Gastrocnemius medialis (tissue), 4 donors: Measurements from ENCODE around the gene CD72. TPM values are rescaled to one million over a fixed set of nuclear protein-coding genes. Genes with fewer than 3 reads are reported as not detected.
"Not testable (repeated sequence)": the region's sequence is repeated elsewhere in the genome, so short reads cannot be mapped to it uniquely, and the experiment has no call there.

Experiments
- ATAC-seq, 2 donors: fragments of 150-250 bp; one replicate each; pipeline ENCODE4 v1.9.1; 2016
- DNase-seq, 2 donors: peaks; one replicate each; pipeline ENCODE4 v3.0.0-alpha.2; 2019
- H3K27ac ChIP-seq, 4 donors: fragments of 200-600 bp; sonication (generic); 1 replicate in 1 of 4; 2 replicates in 3 of 4; pipeline ENCODE4 v1.5.1; 2016 to 2018; ENCODE audit warnings: mild to moderate bottlenecking in 2 of 4, moderate library complexity in 1 of 4
- H3K27me3 ChIP-seq, 3 donors: fragments of 200-600 bp; sonication (generic) in 2 of 3; 1 replicate in 1 of 3; 2 replicates in 2 of 3; pipeline versions ENCODE4 v1.5.1 to v1.6.0; 2016 to 2019; ENCODE audit warnings: mild to moderate bottlenecking in 1 of 3, moderate library complexity in 1 of 3
- H3K36me3 ChIP-seq, 2 donors: fragments of 200-600 bp; sonication (generic) in 1 of 2; one replicate each; pipeline ENCODE4 v1.5.1; 2017 to 2018
- H3K4me1 ChIP-seq, 2 donors: fragments of 200-600 bp; sonication (generic) in 1 of 2; one replicate each; pipeline ENCODE4 v1.5.1; 2016 to 2017; ENCODE audit warnings: mild to moderate bottlenecking in 2 of 2
- H3K4me3 ChIP-seq, 4 donors: fragments of 200-600 bp; sonication (generic) in 3 of 4; 1 replicate in 1 of 4; 2 replicates in 3 of 4; pipeline ENCODE4 v1.5.1; 2016 to 2019; ENCODE audit warnings: mild to moderate bottlenecking in 2 of 4
- H3K9me3 ChIP-seq, 3 donors: fragments of 200-600 bp; sonication (generic) in 2 of 3; 1 replicate in 1 of 3; 2 replicates in 2 of 3; pipeline ENCODE4 v1.5.1; 2016 to 2019
- CTCF ChIP-seq, 5 experiments: fragments of 450-650 bp in 3 of 5; fragments of 200-600 bp in 2 of 5; sonication (generic) in 2 of 5; IDR thresholded peaks in 4 of 5; conservative IDR thresholded peaks in 1 of 5; 1 replicate in 4 of 5; 2 replicates in 1 of 5; pipeline ENCODE4 v1.5.1; 2016 to 2019; ENCODE audit warnings: antibody characterized with exemption in 5 of 5, mild to moderate bottlenecking in 3 of 5, moderate library complexity in 3 of 5
- POLR2A ChIP-seq, 2 donors: fragments of 450-650 bp; IDR thresholded peaks; one replicate each; pipeline ENCODE4 v1.6.1; 2017; ENCODE audit warnings: antibody characterized with exemption in 2 of 2, mild to moderate bottlenecking in 2 of 2, moderate library complexity in 2 of 2
- in situ Hi-C, 4 donors: fragments of 200-750 bp; cut with MboI; loops; one replicate each; pipeline versions ENCODE4 v1.15.0 to v1.8.0; 2017; ENCODE audit warnings: low sequenced_read_pairs in 4 of 4
- intact Hi-C: fragments of 100-400 bp; cut with DNase I; formaldehyde crosslinking; loops from one replicate; pipeline ENCODE4 v1.15.1; 2023; ENCODE audit warnings: low total_unique reads
- total RNA-seq, 4 donors: library from RNA; depleted of rRNA; stranded (reverse); fragments of >200 nt; gene quantifications; one replicate each; pipeline versions ENCODE4 v1.1.0 to v1.2.3, GENCODE V29; 2016

CD72 gene
- total RNA-seq, 4 donors from 2014 or later = 0.40 to 18.3 (median 0.68) TPM

- in situ Hi-C loops = no loop called here
- Histone ChIP-seq H3K4me3 (peak overlapping the region; percentile 51 to 75 (median 62)), H3K36me3 (peaks cover 0 to 9% of the 10 kb centered on the region in 2 donors), H3K4me1 (peaks cover 33 to 45% of the 10 kb centered on the region in 2 donors), H3K27me3 (no peaks in the 10 kb centered on the region), H3K27ac (peak overlapping the region; percentile 93 to 99 (median 99)), H3K9me3 (no peaks in the 10 kb centered on the region)
- no peak for TF ChIP-seq CTCF (IDR thresholded peaks at IDR 0.05 in 4 of 5, conservative IDR thresholded peaks at IDR 0.05 in 1 of 5)
- ATAC-seq = peak; percentile 62 to 63
- DNase-seq = peak; percentile 79 to 88
- intact Hi-C loops = loop anchor here (5.0 kb wide), 2 partner anchors 209 to 531 kb away; partner anchors contain the start of genes SPAG8 and VCP
Observed at GRCh38 chr9:35603506-35603985, 14.7 kb downstream of the CD72 start.

GRCh38 chr9:35599763-35600604 lies 18.2 kb downstream of the CD72 start:
- ATAC-seq = no peak
- in situ Hi-C loops = no loop called here
- intact Hi-C loops = loop anchor here (5.0 kb wide), 2 partner anchors 212 to 528 kb away; partner anchors contain the start of genes SPAG8 and VCP

GRCh38 chr9:35598866-35599590 lies 19.2 kb downstream of the CD72 start:
- intact Hi-C loops = no loop called here
- ATAC-seq (no peak), DNase-seq (no peak)
- no peak for TF ChIP-seq POLR2A (IDR thresholded peaks at IDR 0.05)
- in situ Hi-C loops = no loop called here
- Histone ChIP-seq H3K27me3 (no peaks in the 10 kb centered on the region), H3K4me3 (no peak overlapping the region), H3K27ac (peak overlapping the region in 1 of 4 donors; percentile 99), H3K4me1 (peaks cover 23 to 28% of the 10 kb centered on the region in 2 donors), H3K36me3 (no peaks in the 10 kb centered on the region), H3K9me3 (peaks cover 0 to under 1% (median 0%) of the 10 kb centered on the region in 3 donors)

More at GRCh38 chr9:35599763-35600604, 18.2 kb downstream of the CD72 start:
- Histone ChIP-seq H3K4me3 (no peak overlapping the region), H3K27ac (peak overlapping the region; percentile 48 to 99 (median 64)), H3K4me1 (peaks cover 23 to 31% of the 10 kb centered on the region in 2 donors), H3K36me3 (no peaks in the 10 kb centered on the region), H3K9me3 (no peaks in the 10 kb centered on the region), H3K27me3 (no peaks in the 10 kb centered on the region)
- peak; percentile 39 to 69 for DNase-seq
- TF ChIP-seq CTCF (IDR thresholded peaks at IDR 0.05 in 4 of 5, conservative IDR thresholded peaks at IDR 0.05 in 1 of 5) (peak in 2 of 5 experiments; percentile 28 to 29), POLR2A (IDR thresholded peaks at IDR 0.05) (no peak)

GRCh38 chr9:35596907-35597306 lies 21.3 kb downstream of the CD72 start:
- H3K36me3 ChIP-seq, intact Hi-C loops, H3K27me3 ChIP-seq, ATAC-seq, DNase-seq, H3K4me3 ChIP-seq, in situ Hi-C loops, H3K27ac ChIP-seq: not testable (repeated sequence)
- peaks cover 12 to 21% of the 10 kb centered on the region in 2 donors for H3K4me1 ChIP-seq
- peaks cover 0 to 11% (median 0%) of the 10 kb centered on the region in 3 donors for H3K9me3 ChIP-seq

GRCh38 chr9:35594471-35594870 lies 23.7 kb downstream of the CD72 start:
- no peak for TF ChIP-seq POLR2A (IDR thresholded peaks at IDR 0.05)
- no peak for TF ChIP-seq CTCF (IDR thresholded peaks at IDR 0.05 in 4 of 5, conservative IDR thresholded peaks at IDR 0.05 in 1 of 5)
- no peak overlapping the region for H3K27ac ChIP-seq
- H3K4me3 ChIP-seq = no peak overlapping the region
- peaks cover 0 to 9% of the 10 kb centered on the region in 2 donors for H3K4me1 ChIP-seq
- ATAC-seq (no peak), DNase-seq (no peak)
- H3K36me3 ChIP-seq = no peaks in the 10 kb centered on the region
- H3K9me3 ChIP-seq = peaks cover 0 to 11% (median 0%) of the 10 kb centered on the region in 3 donors
- intact Hi-C loops = no loop called here
- in situ Hi-C loops = no loop called here
- H3K27me3 ChIP-seq = no peaks in the 10 kb centered on the region
